Measurements from ENCODE around the gene TTC7B. TPM values are rescaled to one million over a fixed set of nuclear protein-coding genes. Genes with fewer than 3 reads are reported as not detected.

TTC7B gene
- total RNA-seq, 1 donor from 2014 or later, result 46.6 TPM

DNA sequence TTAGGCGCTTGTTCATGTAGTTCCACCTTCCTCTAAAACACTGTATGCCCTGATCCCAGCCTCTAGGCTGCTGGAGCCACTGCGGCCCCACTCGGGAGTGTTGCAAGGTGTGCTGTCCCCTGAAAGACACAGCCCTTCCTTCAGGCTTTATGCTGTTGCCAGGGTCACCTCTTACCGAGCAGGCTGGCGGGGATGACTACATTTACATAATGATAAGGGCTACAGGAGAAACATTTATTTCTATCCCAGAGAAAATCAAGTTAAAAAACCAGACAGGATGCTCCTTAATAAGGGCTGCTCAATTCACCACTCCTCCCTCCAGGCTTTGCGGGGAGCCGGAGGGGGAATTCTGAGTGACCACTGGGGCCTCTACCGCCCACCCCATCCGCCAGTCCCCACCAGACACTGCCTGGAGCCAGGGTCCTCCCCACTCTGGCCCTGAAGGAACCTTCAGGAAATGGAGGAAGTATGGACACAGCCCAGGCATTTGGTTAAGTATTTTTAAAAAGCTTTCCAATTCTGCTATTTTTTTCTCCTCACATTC lies 200.6 kb downstream of the TTC7B start:
- H3K9me3 Mint-ChIP-seq (ENCODE audit: low read depth), result no peaks in the 10 kb centered on the region
- H3K27me3 Mint-ChIP-seq, result no peaks in the 10 kb centered on the region
- no peak overlapping the region for H3K4me3 Mint-ChIP-seq (ENCODE audit: low read depth)
- H3K4me1 Mint-ChIP-seq (ENCODE audit: low read depth), result peaks cover 12% of the 10 kb centered on the region
- no peak for DNase-seq (ENCODE audit: low spot score, unreplicated experiment)
- TF ChIP-seq, protein P1, sequence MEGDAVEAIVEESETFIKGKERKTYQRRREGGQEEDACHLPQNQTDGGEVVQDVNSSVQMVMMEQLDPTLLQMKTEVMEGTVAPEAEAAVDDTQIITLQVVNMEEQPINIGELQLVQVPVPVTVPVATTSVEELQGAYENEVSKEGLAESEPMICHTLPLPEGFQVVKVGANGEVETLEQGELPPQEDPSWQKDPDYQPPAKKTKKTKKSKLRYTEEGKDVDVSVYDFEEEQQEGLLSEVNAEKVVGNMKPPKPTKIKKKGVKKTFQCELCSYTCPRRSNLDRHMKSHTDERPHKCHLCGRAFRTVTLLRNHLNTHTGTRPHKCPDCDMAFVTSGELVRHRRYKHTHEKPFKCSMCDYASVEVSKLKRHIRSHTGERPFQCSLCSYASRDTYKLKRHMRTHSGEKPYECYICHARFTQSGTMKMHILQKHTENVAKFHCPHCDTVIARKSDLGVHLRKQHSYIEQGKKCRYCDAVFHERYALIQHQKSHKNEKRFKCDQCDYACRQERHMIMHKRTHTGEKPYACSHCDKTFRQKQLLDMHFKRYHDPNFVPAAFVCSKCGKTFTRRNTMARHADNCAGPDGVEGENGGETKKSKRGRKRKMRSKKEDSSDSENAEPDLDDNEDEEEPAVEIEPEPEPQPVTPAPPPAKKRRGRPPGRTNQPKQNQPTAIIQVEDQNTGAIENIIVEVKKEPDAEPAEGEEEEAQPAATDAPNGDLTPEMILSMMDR (IDR thresholded peaks at IDR 0.05; ENCODE audit: unreplicated experiment), result no peak
- no peak overlapping the region for H3K27ac Mint-ChIP-seq
- H3K36me3 Mint-ChIP-seq (ENCODE audit: insufficient read depth), result no peaks in the 10 kb centered on the region

DNA sequence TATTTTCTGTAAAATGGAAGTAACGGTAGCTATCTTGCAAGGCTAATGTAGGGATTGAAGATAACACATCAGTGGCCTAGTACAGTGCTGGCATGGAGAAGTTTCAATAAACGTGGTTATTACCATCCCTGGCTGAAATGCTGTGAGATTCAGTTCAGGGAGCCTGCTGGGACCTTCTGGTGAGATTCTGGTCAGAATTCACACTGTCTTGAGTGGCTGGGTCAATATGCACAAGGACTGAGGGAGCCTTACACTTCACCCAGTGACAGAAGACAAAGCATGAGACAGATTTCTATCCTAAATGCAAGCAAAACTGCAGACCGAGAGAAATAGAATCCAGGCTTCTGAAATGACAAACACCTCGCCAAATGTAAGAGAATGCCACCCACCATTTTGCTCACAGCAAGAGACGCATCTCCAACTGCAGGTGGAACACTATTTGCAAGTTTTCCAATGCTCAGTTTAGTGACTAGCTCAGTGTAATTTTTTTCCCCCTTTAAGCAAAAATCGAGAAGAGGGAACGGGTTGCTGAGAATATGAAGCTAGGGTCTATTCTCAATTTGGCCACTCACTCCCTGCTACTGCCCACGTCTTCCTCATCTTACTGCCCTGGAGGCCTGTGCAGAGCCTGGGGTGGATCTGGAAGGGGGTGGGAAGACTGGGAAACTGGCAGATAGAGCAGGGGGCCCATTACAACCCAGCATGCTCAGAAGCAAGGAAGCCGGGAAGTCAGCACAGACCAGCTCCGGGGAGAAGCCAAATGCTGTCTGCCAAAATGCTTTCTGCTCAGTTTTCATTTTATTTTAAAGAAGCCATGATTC lies 201.3 kb downstream of the TTC7B start:
- Mint-ChIP-seq H3K36me3 (ENCODE audit: insufficient read depth) (peaks cover 2% of the 10 kb centered on the region), H3K27me3 (no peaks in the 10 kb centered on the region), H3K27ac (no peak overlapping the region), H3K4me3 (ENCODE audit: low read depth) (no peak overlapping the region), H3K4me1 (ENCODE audit: low read depth) (peaks cover 12% of the 10 kb centered on the region), H3K9me3 (ENCODE audit: low read depth) (no peaks in the 10 kb centered on the region)
- DNase-seq (ENCODE audit: low spot score, unreplicated experiment), result no peak
- TF ChIP-seq, protein P1 (IDR thresholded peaks at IDR 0.05; ENCODE audit: unreplicated experiment), result no peak

DNA sequence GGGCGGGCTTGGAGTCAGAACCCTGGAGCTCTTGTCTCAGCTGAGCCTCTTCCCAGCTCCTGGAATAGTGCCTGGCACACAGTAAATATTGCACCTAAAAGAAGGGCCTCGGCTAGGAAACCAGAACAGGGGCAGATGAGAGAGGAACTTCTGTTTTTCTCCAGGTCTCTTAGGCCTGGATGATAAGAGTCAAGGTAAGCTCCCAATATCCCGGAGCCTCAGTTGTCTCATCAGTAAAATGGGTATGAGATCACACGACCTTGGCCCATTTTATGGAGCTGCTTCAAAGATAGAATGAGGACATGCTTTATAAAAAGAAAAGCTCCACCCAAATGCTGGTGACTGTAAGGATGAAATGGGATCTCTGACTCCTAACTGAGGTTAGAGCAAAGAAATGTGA lies 202.2 kb downstream of the TTC7B start:
- H3K4me1 Mint-ChIP-seq (ENCODE audit: low read depth), result peaks cover 12% of the 10 kb centered on the region
- no peak overlapping the region for H3K27ac Mint-ChIP-seq

DNA sequence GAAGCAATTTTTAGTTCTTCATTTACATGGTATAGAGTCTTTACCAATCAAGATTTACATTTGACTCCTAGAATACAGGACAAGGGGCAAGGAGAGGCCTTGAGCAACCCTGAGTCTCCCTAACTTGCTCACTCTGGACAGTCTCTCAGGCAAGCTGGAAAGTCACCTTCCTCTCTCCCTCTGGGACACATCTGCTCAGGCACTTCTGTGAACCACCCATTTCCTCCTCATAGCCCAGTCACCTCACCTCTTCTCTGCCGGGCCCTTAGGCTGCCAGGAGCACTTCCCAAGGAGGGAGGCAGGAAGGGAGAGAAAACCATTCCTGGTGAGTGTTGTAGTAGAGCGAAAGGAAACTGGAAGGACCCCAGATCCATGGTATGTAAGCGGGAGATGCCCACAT lies 202.8 kb downstream of the TTC7B start:
- TF ChIP-seq, protein P1 (IDR thresholded peaks at IDR 0.05; ENCODE audit: unreplicated experiment), result no peak
- Mint-ChIP-seq H3K36me3 (ENCODE audit: insufficient read depth) (peaks cover 2% of the 10 kb centered on the region), H3K9me3 (ENCODE audit: low read depth) (no peaks in the 10 kb centered on the region), H3K27ac (no peak overlapping the region), H3K27me3 (no peaks in the 10 kb centered on the region), H3K4me3 (ENCODE audit: low read depth) (no peak overlapping the region), H3K4me1 (ENCODE audit: low read depth) (peaks cover 12% of the 10 kb centered on the region)
- no peak for DNase-seq (ENCODE audit: low spot score, unreplicated experiment)

More for the DNA sequence above, 202.2 kb downstream of the TTC7B start:
- no peaks in the 10 kb centered on the region for H3K9me3 Mint-ChIP-seq (ENCODE audit: low read depth)
- TF ChIP-seq, protein P1 (IDR thresholded peaks at IDR 0.05; ENCODE audit: unreplicated experiment), result no peak
- no peak overlapping the region for H3K4me3 Mint-ChIP-seq (ENCODE audit: low read depth)
- no peaks in the 10 kb centered on the region for H3K27me3 Mint-ChIP-seq
- no peak for DNase-seq (ENCODE audit: low spot score, unreplicated experiment)
- H3K36me3 Mint-ChIP-seq (ENCODE audit: insufficient read depth), result peaks cover 2% of the 10 kb centered on the region

DNA sequence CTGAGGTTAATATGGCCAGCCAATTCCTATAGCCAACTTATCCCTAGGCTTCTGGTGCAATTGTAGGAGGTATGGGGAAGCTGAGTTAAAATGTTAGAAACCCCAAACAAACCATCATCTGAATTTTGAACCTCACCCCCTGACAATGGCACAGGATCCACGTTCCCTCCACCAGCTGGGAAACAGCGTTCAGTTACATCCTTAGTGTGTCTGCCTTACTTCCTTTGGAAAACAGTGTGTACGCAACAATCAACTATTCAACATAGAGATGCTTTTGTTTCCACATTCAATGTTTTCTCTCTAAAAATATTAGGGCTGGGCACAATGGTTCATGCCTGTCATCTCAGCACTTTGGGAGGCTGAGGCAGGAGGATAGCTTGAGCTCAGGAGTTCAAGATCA lies 203.4 kb downstream of the TTC7B start:
- Mint-ChIP-seq H3K9me3 (ENCODE audit: low read depth) (no peaks in the 10 kb centered on the region), H3K27ac (no peak overlapping the region), H3K27me3 (no peaks in the 10 kb centered on the region), H3K4me1 (ENCODE audit: low read depth) (peaks cover 12% of the 10 kb centered on the region), H3K4me3 (ENCODE audit: low read depth) (no peak overlapping the region), H3K36me3 (ENCODE audit: insufficient read depth) (peaks cover 2% of the 10 kb centered on the region)
- DNase-seq (ENCODE audit: low spot score, unreplicated experiment), result no peak
- TF ChIP-seq, protein P1 (IDR thresholded peaks at IDR 0.05; ENCODE audit: unreplicated experiment), result no peak
